ENCODE data around the gene DIS3L2. TPM values are rescaled to one million over a fixed set of nuclear protein-coding genes. Genes with fewer than 3 reads are reported as not detected.

DIS3L2 gene
- total RNA-seq, 2 donors from 2014 or later: 39.5 to 42.4 TPM

DNA sequence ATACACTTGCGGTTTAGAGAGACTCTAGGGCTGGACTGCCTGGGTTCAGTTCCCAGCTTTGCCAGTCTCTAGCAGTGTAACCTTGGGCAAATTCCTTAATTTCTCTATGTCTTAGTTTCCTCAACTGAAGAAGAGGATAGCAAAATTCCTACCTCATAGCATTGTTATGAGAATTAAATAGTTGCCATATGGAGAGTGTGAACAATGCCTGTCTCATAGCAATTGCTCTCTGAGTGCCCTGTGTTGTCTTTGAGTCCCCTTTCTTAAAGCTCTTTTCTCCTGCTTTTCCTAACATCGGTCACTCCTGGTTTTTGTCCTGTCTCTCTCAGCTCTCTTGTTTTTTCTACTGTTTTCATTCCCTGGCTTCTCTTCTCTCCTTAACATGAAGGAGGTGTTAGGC lies 300.3 kb downstream of the DIS3L2 start:
- peaks cover 2% of the 10 kb centered on the region for H3K36me3 ChIP-seq (ENCODE audit: control insufficient read depth, insufficient read depth, low read length)
- no peak overlapping the region for H3K27ac Mint-ChIP-seq
- H3K9ac ChIP-seq (ENCODE audit: extremely low read depth, low read length, poor library complexity, severe bottlenecking): no peak overlapping the region
- no peaks in the 10 kb centered on the region for H3K9me3 Mint-ChIP-seq
- peaks cover 9% of the 10 kb centered on the region for H3K4me1 Mint-ChIP-seq
- H3K36me3 Mint-ChIP-seq (ENCODE audit: low read depth): peaks cover 21% of the 10 kb centered on the region
- no peak overlapping the region for H3K4me3 Mint-ChIP-seq
- no peaks in the 10 kb centered on the region for H3K27me3 ChIP-seq (ENCODE audit: control insufficient read depth, insufficient read depth, low read length, poor library complexity, severe bottlenecking)
- H3K27me3 Mint-ChIP-seq (ENCODE audit: insufficient read depth): peaks cover 3% of the 10 kb centered on the region
- TF ChIP-seq, protein P1, sequence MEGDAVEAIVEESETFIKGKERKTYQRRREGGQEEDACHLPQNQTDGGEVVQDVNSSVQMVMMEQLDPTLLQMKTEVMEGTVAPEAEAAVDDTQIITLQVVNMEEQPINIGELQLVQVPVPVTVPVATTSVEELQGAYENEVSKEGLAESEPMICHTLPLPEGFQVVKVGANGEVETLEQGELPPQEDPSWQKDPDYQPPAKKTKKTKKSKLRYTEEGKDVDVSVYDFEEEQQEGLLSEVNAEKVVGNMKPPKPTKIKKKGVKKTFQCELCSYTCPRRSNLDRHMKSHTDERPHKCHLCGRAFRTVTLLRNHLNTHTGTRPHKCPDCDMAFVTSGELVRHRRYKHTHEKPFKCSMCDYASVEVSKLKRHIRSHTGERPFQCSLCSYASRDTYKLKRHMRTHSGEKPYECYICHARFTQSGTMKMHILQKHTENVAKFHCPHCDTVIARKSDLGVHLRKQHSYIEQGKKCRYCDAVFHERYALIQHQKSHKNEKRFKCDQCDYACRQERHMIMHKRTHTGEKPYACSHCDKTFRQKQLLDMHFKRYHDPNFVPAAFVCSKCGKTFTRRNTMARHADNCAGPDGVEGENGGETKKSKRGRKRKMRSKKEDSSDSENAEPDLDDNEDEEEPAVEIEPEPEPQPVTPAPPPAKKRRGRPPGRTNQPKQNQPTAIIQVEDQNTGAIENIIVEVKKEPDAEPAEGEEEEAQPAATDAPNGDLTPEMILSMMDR (conservative IDR thresholded peaks at IDR 0.05): no peak
- whole genome bisulfite sequencing, 2 experiments (ENCODE audit: insufficient coverage in 1 of 2, insufficient read length in 1 of 2): 92 to 94% methylated on average over 2 of the region's 2 CpGs
- no peak for DNase-seq
- no peaks in the 10 kb centered on the region for H3K9me3 ChIP-seq (ENCODE audit: control insufficient read depth, low read length)
- H3K4me3 ChIP-seq (ENCODE audit: low read length): no peak overlapping the region
- H3K27ac ChIP-seq (ENCODE audit: low read depth, low read length): no peak overlapping the region
- H3K4me1 ChIP-seq (ENCODE audit: control insufficient read depth, insufficient read depth, low read length): peaks cover 3% of the 10 kb centered on the region

DNA sequence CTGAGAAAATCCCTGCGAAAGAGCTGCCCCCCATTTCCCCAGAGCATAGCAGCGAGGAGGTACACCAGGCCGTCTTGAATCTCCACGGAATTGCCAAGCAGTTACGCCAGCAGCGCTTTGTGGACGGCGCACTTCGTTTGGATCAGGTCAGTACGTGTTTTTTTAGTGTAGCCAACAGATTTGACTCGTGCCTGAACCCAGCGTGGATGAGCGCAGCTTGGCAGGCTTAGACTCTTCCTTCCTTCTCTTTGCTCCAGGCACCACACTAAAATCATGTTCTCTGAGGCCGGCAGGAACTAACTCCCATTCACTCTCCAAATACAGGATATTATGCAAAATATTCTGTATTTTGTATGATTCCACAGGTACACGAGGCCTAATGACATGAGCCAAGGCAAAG lies 301.8 kb downstream of the DIS3L2 start:
- H3K4me1 Mint-ChIP-seq: peaks cover 12% of the 10 kb centered on the region
- DNase-seq: no peak
- no peak overlapping the region for H3K27ac Mint-ChIP-seq
- no peak overlapping the region for H3K9ac ChIP-seq (ENCODE audit: extremely low read depth, low read length, poor library complexity, severe bottlenecking)
- no peaks in the 10 kb centered on the region for H3K27me3 ChIP-seq (ENCODE audit: control insufficient read depth, insufficient read depth, low read length, poor library complexity, severe bottlenecking)
- H3K36me3 ChIP-seq (ENCODE audit: control insufficient read depth, insufficient read depth, low read length): peaks cover 2% of the 10 kb centered on the region
- H3K9me3 ChIP-seq (ENCODE audit: control insufficient read depth, low read length): no peaks in the 10 kb centered on the region
- H3K4me1 ChIP-seq (ENCODE audit: control insufficient read depth, insufficient read depth, low read length): peaks cover 3% of the 10 kb centered on the region
- H3K9me3 Mint-ChIP-seq: no peaks in the 10 kb centered on the region
- TF ChIP-seq, protein P1 (conservative IDR thresholded peaks at IDR 0.05): no peak
- H3K4me3 ChIP-seq (ENCODE audit: low read length): no peak overlapping the region
- H3K36me3 Mint-ChIP-seq (ENCODE audit: low read depth): peaks cover 21% of the 10 kb centered on the region
- WGBS, 2 experiments (ENCODE audit: insufficient coverage in 1 of 2, insufficient read length in 1 of 2): 92 to 95% methylated on average over 14 to 15 of the region's 15 CpGs
- no peak overlapping the region for H3K27ac ChIP-seq (ENCODE audit: low read depth, low read length)
- H3K27me3 Mint-ChIP-seq (ENCODE audit: insufficient read depth): peaks cover 3% of the 10 kb centered on the region
- no peak overlapping the region for H3K4me3 Mint-ChIP-seq

DNA sequence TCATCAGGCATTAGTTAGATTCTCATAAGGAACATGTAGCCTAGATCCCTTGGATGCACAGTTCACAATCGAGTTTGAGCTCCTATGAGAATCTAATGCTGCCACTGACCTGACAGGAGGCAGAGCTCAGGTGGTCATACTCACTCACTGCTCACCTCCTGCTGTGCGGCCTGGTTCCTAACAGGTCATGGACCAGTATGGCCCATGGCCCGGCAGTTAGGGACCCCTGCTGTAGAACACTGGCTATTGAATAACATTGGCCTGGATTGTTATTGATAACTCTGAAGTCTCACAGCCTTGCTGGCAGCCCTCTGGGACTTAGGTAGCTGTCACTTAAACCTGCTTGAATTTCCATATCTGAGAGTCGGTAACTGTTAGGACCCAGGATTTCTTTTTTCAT lies 302.6 kb downstream of the DIS3L2 start:
- Mint-ChIP-seq H3K27ac (no peak overlapping the region), H3K4me3 (no peak overlapping the region), H3K4me1 (peaks cover 14% of the 10 kb centered on the region), H3K36me3 (ENCODE audit: low read depth) (peaks cover 21% of the 10 kb centered on the region), H3K27me3 (ENCODE audit: insufficient read depth) (peaks cover 3% of the 10 kb centered on the region), H3K9me3 (no peaks in the 10 kb centered on the region)
- DNase-seq: no peak
- H3K4me3 ChIP-seq (ENCODE audit: low read length): no peak overlapping the region
- peaks cover 2% of the 10 kb centered on the region for H3K36me3 ChIP-seq (ENCODE audit: control insufficient read depth, insufficient read depth, low read length)
- H3K9me3 ChIP-seq (ENCODE audit: control insufficient read depth, low read length): no peaks in the 10 kb centered on the region
- TF ChIP-seq, protein P1 (conservative IDR thresholded peaks at IDR 0.05): no peak
- H3K9ac ChIP-seq (ENCODE audit: extremely low read depth, low read length, poor library complexity, severe bottlenecking): no peak overlapping the region
- no peaks in the 10 kb centered on the region for H3K27me3 ChIP-seq (ENCODE audit: control insufficient read depth, insufficient read depth, low read length, poor library complexity, severe bottlenecking)
- WGBS, 2 experiments (ENCODE audit: insufficient coverage in 1 of 2, insufficient read length in 1 of 2): 83 to 92% methylated on average over 3 to 4 of the region's 4 CpGs
- H3K4me1 ChIP-seq (ENCODE audit: control insufficient read depth, insufficient read depth, low read length): no peaks in the 10 kb centered on the region
- H3K27ac ChIP-seq (ENCODE audit: low read depth, low read length): no peak overlapping the region

Measured in endodermal cell (in vitro differentiated cells).